IMR-90 (cell line): Measurements from ENCODE around the gene ACADM. TPM values are rescaled to one million over a fixed set of nuclear protein-coding genes. Genes with fewer than 3 reads are reported as not detected.

ENCODE experiments used
- ATAC-seq: fragments of 200-7000 bp; cut with Tn5 transposase; 2 replicates; pipeline ENCODE4 v1.9.1; 2020; ENCODE audit warnings: low read depth, mild to moderate bottlenecking, moderate library complexity
- BruUV-seq: library from RNA; stranded (reverse); fragments of 400-500 nt; replicated peaks from 2 replicates; lab custom pipeline; 2021; lab: Mats Ljungman, UMichigan
- CTCF ChIA-PET: fragments of 300-600 bp; formaldehyde crosslinking; extraction: SDS; loops from one replicate; lab custom pipeline; 2021; ENCODE audit warnings: antibody characterized with exemption; lab: Yijun Ruan, JAX
- POLR2A ChIA-PET: fragments of 300-600 bp; sonication (Branson Sonifier 250); formaldehyde crosslinking; loops from one replicate; lab custom pipeline; 2022; ENCODE audit warnings: antibody characterized with exemption; ENCODE audit not compliant: unreplicated experiment; lab: Charles Lee
- DNase-seq: peaks from one replicate; pipeline ENCODE4 v3.0.0; 2013
- H2AFZ ChIP-seq: replicated peaks from 2 replicates; pipeline ENCODE3; 2013; ENCODE audit warnings: low read length, mild to moderate bottlenecking; ENCODE audit not compliant: poor library complexity
- H2AK5ac ChIP-seq: 2 replicates; pipeline ENCODE4 v1.6.1; 2013; ENCODE audit warnings: low read depth, low read length, inconsistent platforms
- H2AK9ac ChIP-seq: replicated peaks from 2 replicates; pipeline ENCODE3; 2013; ENCODE audit warnings: mild to moderate bottlenecking, low read depth, low read length, moderate library complexity; ENCODE audit not compliant: poor library complexity
- H2BK120ac ChIP-seq: 2 replicates; pipeline ENCODE4 v1.6.1; 2013; ENCODE audit warnings: low read depth, low read length, inconsistent platforms
- H2BK15ac ChIP-seq: 3 replicates; pipeline ENCODE4 v1.6.1; 2013; ENCODE audit warnings: low read depth, low read length, inconsistent platforms
- H2BK20ac ChIP-seq: 2 replicates; pipeline ENCODE4 v1.6.1; 2013; ENCODE audit warnings: low read depth, mild to moderate bottlenecking, inconsistent platforms, low read length, moderate library complexity
- H2BK5ac ChIP-seq: 2 replicates; pipeline ENCODE4 v1.6.1; 2013; ENCODE audit warnings: mild to moderate bottlenecking, low read depth, low read length, inconsistent platforms; ENCODE audit not compliant: poor library complexity, severe bottlenecking
- H3K14ac ChIP-seq: replicated peaks from 2 replicates; pipeline ENCODE4 v1.6.1; 2013; ENCODE audit warnings: low read depth, low read length, inconsistent platforms
- H3K18ac ChIP-seq: 2 replicates; pipeline ENCODE4 v1.6.1; 2013; ENCODE audit warnings: low read depth, low read length, control low read depth
- H3K23ac ChIP-seq: 2 replicates; pipeline ENCODE4 v1.6.1; 2013; ENCODE audit warnings: low read depth, low read length, inconsistent platforms
- H3K27ac ChIP-seq: 2 replicates; pipeline ENCODE4 v1.5.1; 2013; ENCODE audit warnings: mild to moderate bottlenecking, control low read depth, low read length; ENCODE audit not compliant: insufficient read depth
- H3K27me3 ChIP-seq: 2 replicates; pipeline ENCODE4 v1.6.1; 2013; ENCODE audit warnings: low read length; ENCODE audit not compliant: control insufficient read depth, insufficient read depth
- H3K36me3 ChIP-seq: 2 replicates; pipeline ENCODE4 v1.6.1; 2013; ENCODE audit warnings: low read length, mixed read lengths; ENCODE audit not compliant: control insufficient read depth, insufficient read depth
- H3K4ac ChIP-seq: 2 replicates; pipeline ENCODE4 v1.6.1; 2013; ENCODE audit warnings: low read depth, low read length, inconsistent platforms
- H3K4me1 ChIP-seq: 2 replicates; pipeline ENCODE4 v1.6.1; 2013; ENCODE audit warnings: low read length, mixed read lengths; ENCODE audit not compliant: control insufficient read depth, insufficient read depth
- H3K4me2 ChIP-seq: 2 replicates; pipeline ENCODE4 v1.6.1; 2013; ENCODE audit warnings: low read depth, mild to moderate bottlenecking, control low read depth, low read length, moderate library complexity
- H3K4me3 ChIP-seq: 2 replicates; pipeline ENCODE4 v1.5.1; 2013; ENCODE audit warnings: low read depth, mild to moderate bottlenecking, control low read depth, low read length, moderate library complexity; ENCODE audit not compliant: insufficient read depth
- H3K56ac ChIP-seq: 2 replicates; pipeline ENCODE4 v1.6.1; 2013; ENCODE audit warnings: low read length, inconsistent platforms; ENCODE audit not compliant: insufficient read depth; ENCODE audit errors: extremely low read depth
- H3K79me1 ChIP-seq, 2 experiments: 2 replicates each; pipeline ENCODE4 v1.6.1; 2013; ENCODE audit warnings: low read length in 2 of 2, inconsistent platforms in 1 of 2, low read depth in 1 of 2
- H3K9ac ChIP-seq: 2 replicates; pipeline ENCODE4 v1.6.1; 2013; ENCODE audit warnings: low read depth, low read length, control low read depth
- H3K9me1 ChIP-seq: 2 replicates; pipeline ENCODE4 v1.6.1; 2013; ENCODE audit warnings: low read length, inconsistent platforms; ENCODE audit not compliant: insufficient read depth
- H3K9me3 ChIP-seq: 2 replicates; pipeline ENCODE4 v1.6.1; 2013; ENCODE audit warnings: low read length; ENCODE audit not compliant: control insufficient read depth, insufficient read depth
- H4K20me1 ChIP-seq: 2 replicates; pipeline ENCODE4 v1.6.1; 2013; ENCODE audit warnings: low read length, inconsistent platforms; ENCODE audit not compliant: insufficient read depth
- H4K5ac ChIP-seq: 2 replicates; pipeline ENCODE4 v1.6.1; 2013; ENCODE audit warnings: mild to moderate bottlenecking, low read depth, low read length, control low read depth
- H4K8ac ChIP-seq, 2 experiments: 2 replicates each; pipeline ENCODE4 v1.6.1; 2013; ENCODE audit warnings: low read depth in 2 of 2, low read length in 2 of 2, control low read depth in 1 of 2, inconsistent platforms in 1 of 2
- H4K91ac ChIP-seq: 2 replicates; pipeline ENCODE4 v1.6.1; 2013; ENCODE audit warnings: low read depth, low read length, inconsistent platforms; ENCODE audit not compliant: insufficient read depth
- CEBPB ChIP-seq: IDR thresholded peaks from 2 replicates; pipeline ENCODE4 v1.6.1; 2012; ENCODE audit warnings: low read depth, low read length, improper control_type of control experiment
- FOS ChIP-seq: fragments of 150-350 bp; IDR thresholded peaks from 2 replicates; pipeline ENCODE4 v1.6.1; 2016; ENCODE audit warnings: low read depth, low read length
- MAFK ChIP-seq: IDR thresholded peaks from 2 replicates; pipeline ENCODE4 v1.6.1; 2012; ENCODE audit warnings: low read depth, low read length, improper control_type of control experiment
- MXI1 ChIP-seq: IDR thresholded peaks from 2 replicates; pipeline ENCODE4 v1.6.1; 2012; ENCODE audit warnings: low read depth, mild to moderate bottlenecking, low read length, moderate library complexity, borderline replicate concordance
- RAD21 ChIP-seq: IDR thresholded peaks from 2 replicates; pipeline ENCODE4 v1.6.1; 2012; ENCODE audit warnings: low read length, improper control_type of control experiment
- RCOR1 ChIP-seq: IDR thresholded peaks from 2 replicates; pipeline ENCODE4 v1.6.1; 2012; ENCODE audit warnings: mild to moderate bottlenecking, low read length, improper control_type of control experiment; ENCODE audit not compliant: insufficient replicate concordance
- RFX5 ChIP-seq: IDR thresholded peaks from 2 replicates; pipeline ENCODE4 v1.8.0; 2012; ENCODE audit warnings: low read depth, mild to moderate bottlenecking, low read length, moderate library complexity
- SMC3 ChIP-seq: fragments of 150-350 bp; IDR thresholded peaks from 2 replicates; pipeline ENCODE4 v1.6.1; 2016; ENCODE audit warnings: low read depth, mild to moderate bottlenecking, antibody characterized with exemption, low read length, moderate library complexity
- WGBS, 2 experiments: methylation state at CpG; one replicate each; pipeline versions ENCODE4 v1.1.5 to v1.1.7; 2013; ENCODE audit warnings: missing lambda C conversion rate in 2 of 2; ENCODE audit not compliant: insufficient read length in 1 of 2; ENCODE audit errors: extremely low coverage in 2 of 2; 5-methylcytosine and 5-hydroxymethylcytosine counted together
- dilution Hi-C: fragments of 300-500 bp; cut with HindIII; formaldehyde crosslinking; loops from one replicate; pipeline ENCODE4 v1.14.3; 2018; ENCODE audit warnings: low sequenced_read_pairs; ENCODE audit not compliant: unreplicated experiment
- in situ Hi-C: fragments of 300-500 bp; cut with MboI; formaldehyde crosslinking; loops from 3 replicates; pipeline ENCODE4 v1.14.3; 2019; ENCODE audit warnings: low sequenced_read_pairs, inconsistent platforms, mixed read lengths
- intact Hi-C: fragments of 100-400 bp; cut with micrococcal nuclease; formaldehyde crosslinking; loops from 2 replicates; pipeline ENCODE4 v1.10.0; 2022
- polyA plus RNA-seq, 3 experiments: library from polyadenylated mRNA; depleted of rRNA; stranded (reverse); fragments of >200 nt; gene quantifications; 2 replicates each; pipeline ENCODE4 v1.2.3, GENCODE V29; 2012; ENCODE audit warnings: low replicate concordance in 1 of 3
- total RNA-seq: library from RNA; depleted of rRNA; stranded (reverse); fragments of >200 nt; gene quantifications from 2 replicates; pipeline ENCODE4 v1.2.3, GENCODE V29; 2012

Gene ACADM
- total and polyA plus RNA-seq, 2 of the 4 experiments (the other 2 are of a cell fraction), result 8.6 to 18.5 TPM

GRCh38 chr1:75736016-75736415, 11.5 kb downstream of the ACADM start:
- Histone ChIP-seq H2BK120ac (no peak overlapping the region), H3K4me1 (no peaks in the 10 kb centered on the region), H2AFZ (no peak overlapping the region), H4K20me1 (no peaks in the 10 kb centered on the region), H2AK5ac (no peak overlapping the region), H3K4me3 (no peak overlapping the region), H2BK20ac (no peak overlapping the region), H2BK15ac (no peak overlapping the region), H3K36me3 (peaks cover 18% of the 10 kb centered on the region), H4K5ac (no peak overlapping the region), H3K9me1 (no peaks in the 10 kb centered on the region), H4K8ac (no peak overlapping the region), H3K9me3 (no peaks in the 10 kb centered on the region), H3K4me2 (no peak overlapping the region), H3K23ac (no peak overlapping the region), H3K79me1 (peaks cover 5% of the 10 kb centered on the region in 2 experiments; a peak in 1 of 4 replicates), H2AK9ac (no peak overlapping the region), H3K27ac (no peak overlapping the region), H3K9ac (no peak overlapping the region), H3K14ac (no peak overlapping the region), H3K27me3 (no peaks in the 10 kb centered on the region), H3K56ac (no peak overlapping the region), H3K18ac (no peak overlapping the region), H2BK5ac (no peak overlapping the region), H4K91ac (no peak overlapping the region), H3K4ac (no peak overlapping the region)
- no peak for DNase-seq
- TF ChIP-seq RCOR1 (no peak), MXI1 (no peak), MAFK (no peak), RAD21 (no peak), SMC3 (no peak), CEBPB (no peak), RFX5 (no peak), FOS (no peak)
- WGBS, 2 experiments, result no CpG with 5 or more reads among the region's 1 CpG
- no TSS peak for BruUV-seq
- CTCF ChIA-PET, result no interaction called here
- POLR2A ChIA-PET, result no interaction called here
- ATAC-seq, result no peak
- in situ Hi-C loops (no loop called here), dilution Hi-C loops (no loop called here), intact Hi-C loops (no loop called here)
